T-helper 2 cell (primary cell): ENCODE data around the gene CDH2.

Experiments used
- DNase-seq, 5 experiments: peaks; one replicate each; pipeline versions ENCODE4 v3.0.0 to v3.0.0-alpha.2; 2012 to 2022

The CDH2 gene

DNA sequence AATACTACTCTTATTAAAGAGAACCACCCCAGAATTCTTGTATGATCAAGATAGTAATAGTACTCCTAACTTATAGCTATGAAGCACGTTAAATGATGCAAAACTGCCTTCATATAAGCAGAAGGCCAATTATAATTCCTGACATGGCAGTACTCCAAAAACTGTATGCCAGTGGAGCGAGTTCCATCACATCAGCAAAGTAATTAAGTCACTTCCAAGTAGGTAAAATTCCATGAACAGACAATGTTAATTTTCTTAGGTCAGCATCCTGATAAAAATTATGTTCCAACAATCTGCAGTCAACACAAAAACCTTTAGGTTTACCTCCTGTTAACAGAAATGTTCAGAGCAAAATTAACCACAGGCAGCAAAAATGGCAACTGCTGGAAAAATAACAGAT is 136.7 kb downstream of the CDH2 start:
- no peak for DNase-seq

DNA sequence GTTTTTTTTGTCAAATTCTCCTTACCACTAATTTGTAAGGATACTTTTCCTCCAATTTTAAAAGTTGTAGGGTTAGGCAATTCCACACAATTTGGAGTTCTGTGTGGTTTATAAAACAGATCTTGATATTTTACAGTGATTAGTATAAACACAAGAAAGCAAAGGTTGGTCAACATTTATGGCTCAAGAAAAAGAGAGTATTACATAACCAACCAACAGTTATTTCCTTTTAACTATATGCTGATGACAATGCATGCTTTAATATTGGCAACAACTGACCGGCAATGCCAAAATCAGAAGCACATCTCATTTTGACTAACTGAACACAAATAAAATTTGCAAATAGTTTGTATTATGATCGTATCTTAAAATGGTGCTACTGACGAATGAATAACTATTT is 137.2 kb downstream of the CDH2 start:
- DNase-seq = no peak

- no peak for DNase-seq
Observed at GRCh38 chr18:28039078-28039477, 137.9 kb downstream of the CDH2 start.

- no peak for DNase-seq
Observed at GRCh38 chr18:28036488-28036887, 140.4 kb downstream of the CDH2 start.

- DNase-seq = no peak
Observed at GRCh38 chr18:28034567-28034966, 142.4 kb downstream of the CDH2 start.

DNA sequence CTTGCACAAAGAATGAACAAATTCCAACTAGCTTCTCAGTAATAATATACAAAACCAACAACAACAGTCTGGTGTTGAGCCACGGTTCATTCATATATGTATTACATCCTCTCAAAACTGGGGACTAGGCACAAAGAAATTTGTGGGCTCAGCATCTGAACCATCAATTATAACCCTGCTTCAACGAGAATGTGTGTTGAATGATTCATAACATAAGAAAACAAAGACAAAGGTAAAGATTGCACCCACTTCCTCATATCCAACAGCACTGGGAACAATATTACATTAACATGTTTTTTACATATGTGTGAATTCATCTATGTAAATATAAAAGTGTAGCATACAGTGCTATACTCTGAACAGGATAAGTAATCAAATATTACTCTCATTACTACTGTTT is 144.8 kb downstream of the CDH2 start:
- no peak for DNase-seq

DNA sequence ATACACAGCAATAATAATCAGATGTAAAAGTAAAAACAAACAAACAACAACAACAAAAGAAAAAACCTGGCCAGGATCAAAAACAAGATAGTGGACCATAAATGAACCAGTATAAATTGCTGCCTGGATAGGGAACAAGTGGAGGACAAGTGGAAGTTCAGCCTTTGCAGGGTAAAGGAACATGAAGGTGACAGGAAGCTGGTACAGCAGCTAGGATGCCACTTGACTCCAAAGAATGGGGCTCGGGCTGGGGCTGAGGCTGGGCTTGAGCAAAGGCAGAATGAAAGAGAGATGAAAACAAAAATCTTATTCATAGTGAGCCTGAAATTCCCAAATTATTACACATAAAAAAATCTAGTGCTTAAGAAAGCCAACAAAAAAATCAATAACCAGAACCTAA is 146.5 kb downstream of the CDH2 start:
- DNase-seq = no peak

- DNase-seq = no peak
Observed at GRCh38 chr18:28027755-28028154, 149.2 kb downstream of the CDH2 start.

DNA sequence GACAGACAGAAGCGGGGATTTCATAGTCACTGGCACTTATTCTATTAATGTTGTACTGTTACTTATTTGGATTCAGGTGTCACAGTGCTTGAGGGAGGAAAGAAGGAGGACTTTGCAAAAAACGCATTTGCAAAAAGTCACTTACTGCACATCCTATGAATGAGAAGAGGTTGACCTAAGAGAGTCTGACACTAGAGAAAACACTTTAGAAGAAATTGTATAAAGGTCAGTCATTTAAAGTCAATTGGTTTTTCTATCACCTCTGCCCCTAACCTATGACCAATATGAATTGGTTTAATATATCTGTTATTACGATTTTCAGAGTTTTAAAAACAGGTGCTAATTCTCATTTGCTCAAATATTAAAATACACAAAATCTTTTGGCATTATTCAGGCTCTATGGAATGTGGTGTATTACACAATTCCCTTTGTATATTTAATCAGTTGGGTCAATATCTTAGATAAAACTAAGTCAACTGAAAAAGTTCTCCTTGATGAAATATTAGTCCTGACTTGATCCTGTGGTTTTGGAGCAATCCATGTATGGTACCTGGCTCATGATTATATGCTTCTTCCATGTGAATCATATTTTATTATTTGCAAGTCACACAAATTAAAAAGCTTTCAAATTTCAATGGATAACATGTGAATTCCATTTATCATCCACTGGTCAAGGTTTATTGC is 157.4 kb downstream of the CDH2 start:
- DNase-seq = no peak

- DNase-seq = no peak
Observed at GRCh38 chr18:28018351-28018750, 158.6 kb downstream of the CDH2 start.

DNA sequence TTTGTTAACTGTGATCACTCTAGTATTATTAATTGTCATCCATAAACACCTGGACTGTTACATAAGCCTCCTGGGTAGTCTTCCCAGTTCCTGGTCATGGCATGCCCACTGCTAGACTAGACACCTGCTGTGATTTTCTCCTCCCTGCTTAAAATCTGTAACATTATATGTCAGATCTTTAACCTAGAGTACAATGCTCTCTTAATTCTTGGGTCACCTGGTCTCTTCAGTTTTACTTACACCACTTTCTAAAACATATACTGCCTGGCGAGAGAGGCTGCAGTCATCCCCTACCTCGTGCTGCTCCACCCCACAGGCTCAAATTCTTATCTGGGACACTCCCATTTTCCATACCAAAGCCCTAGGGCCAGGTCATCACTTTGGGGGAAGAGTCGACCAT is 161.3 kb downstream of the CDH2 start:
- DNase-seq = no peak

DNA sequence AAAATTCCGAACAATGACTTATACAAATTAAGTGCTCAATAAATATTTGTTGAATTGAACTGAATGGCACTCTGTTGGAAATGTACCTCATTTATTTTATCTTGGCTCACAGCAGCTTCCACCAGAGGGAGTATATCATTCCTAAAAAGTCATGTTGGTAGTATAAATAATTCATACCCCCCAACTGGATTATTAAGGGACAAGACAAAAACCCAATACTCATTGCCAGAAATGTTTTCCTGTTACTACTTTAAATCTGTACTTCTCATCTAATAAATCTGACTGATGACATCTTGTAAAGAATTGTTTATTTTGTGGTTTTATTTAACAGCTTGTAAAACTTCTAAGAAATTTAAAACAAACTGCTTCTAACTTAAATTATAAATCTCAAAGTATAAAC is 163.9 kb downstream of the CDH2 start:
- DNase-seq = no peak

DNA sequence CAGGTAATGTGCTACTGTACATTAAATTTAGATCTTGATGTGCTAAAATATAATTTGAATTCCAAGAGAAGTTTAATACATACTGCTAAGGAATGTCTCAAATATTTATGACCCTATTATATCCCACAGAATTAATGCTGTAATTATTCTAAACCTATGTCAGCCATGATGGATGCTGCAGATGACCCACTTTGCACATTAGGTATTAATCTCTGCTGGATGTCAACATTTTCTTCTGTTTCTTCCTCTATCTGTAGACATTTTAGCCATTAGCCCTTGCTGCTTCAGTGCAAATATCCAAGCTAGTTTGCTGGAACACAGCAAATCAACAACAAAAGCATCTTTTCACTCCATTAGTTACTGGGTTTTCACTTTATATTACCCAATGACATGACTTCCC is 164.6 kb downstream of the CDH2 start:
- DNase-seq = no peak

- no peak for DNase-seq
Observed at GRCh38 chr18:28009589-28009988, 167.3 kb downstream of the CDH2 start.

GRCh38 chr18:28007841-28008240 is 169.1 kb downstream of the CDH2 start:
- DNase-seq = no peak

- no peak for DNase-seq
Observed at GRCh38 chr18:28005164-28005563, 171.8 kb downstream of the CDH2 start.

GRCh38 chr18:28004606-28005005 is 172.3 kb downstream of the CDH2 start:
- no peak for DNase-seq

- no peak for DNase-seq
Observed at GRCh38 chr18:28003451-28003850, 173.5 kb downstream of the CDH2 start.

DNA sequence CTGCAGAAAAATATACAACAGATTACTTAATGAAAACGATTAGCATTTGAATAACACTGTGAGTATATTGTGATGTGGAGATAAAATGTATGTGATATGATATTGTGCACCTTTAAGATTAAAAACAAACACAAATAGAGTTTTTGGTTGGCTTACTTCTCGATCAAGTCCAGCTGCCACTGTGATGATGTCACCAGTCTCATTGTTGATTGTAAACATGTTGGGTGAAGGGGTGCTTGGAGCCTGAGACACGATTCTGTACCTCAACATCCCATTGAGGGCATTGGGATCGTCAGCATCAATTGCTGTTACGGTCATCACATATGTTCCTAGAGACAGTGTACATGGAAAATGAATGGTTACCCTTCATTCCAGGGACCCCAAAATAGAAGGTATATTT is 174.1 kb downstream of the CDH2 start:
- DNase-seq = no peak

DNA sequence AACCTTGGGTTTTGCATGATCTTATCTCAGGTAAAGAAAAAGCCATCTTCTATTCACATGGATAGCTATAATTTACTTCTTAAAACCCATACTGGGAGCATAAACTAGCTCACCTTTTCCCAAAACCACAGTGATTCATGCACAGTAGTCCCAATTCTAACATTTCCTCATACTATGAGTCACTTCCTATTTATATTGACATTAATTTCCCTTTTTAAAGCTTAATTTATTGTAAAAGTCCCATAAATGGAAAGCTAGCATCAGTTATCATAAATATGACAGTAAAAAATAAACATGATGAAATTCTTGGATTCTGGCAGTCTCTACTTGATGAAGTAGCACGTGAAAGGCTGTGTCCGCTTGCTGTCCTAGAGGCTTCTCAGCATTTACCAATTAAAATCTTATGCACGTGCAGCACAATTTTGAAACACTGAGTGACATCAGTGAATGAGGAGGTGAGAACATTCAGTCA is 180.1 kb downstream of the CDH2 start:
- DNase-seq = no peak

DNA sequence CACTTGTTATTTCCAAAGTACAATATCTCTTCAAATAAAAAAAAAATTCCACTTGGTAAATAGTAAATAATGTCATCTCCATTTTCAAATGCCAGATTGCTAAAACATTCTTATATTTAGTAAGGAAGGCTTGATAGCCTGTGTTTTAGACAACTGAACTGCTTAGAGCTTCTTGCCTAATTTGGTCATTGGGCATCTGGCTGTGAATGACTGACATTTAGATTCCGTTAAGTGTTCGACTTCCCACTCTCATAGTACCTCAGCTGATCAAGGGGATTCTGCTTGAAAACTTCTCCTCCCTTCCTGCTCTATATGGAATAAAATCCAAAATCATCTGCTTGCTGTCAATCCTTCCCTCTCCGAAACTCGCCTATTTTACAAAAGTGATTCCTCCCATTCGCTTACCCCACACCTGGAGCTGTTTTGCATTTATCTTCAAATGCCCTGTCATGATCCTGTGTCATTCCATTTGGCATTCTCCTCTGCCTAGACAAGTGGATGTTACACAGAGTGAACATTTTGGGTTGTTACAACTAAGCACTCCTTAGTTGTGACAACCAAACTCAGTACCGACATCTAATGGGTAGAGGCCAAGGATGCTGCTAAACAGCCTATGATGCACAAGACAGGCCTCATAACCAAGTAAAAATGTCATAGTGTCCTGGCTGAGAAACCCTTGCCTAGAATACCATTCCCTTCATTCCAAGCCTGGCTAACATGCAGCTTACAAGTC is 181.0 kb downstream of the CDH2 start:
- no peak for DNase-seq

- no peak for DNase-seq
Observed at GRCh38 chr18:27994571-27994970, 182.4 kb downstream of the CDH2 start.

GRCh38 chr18:27991391-27991790 is 185.5 kb downstream of the CDH2 start:
- DNase-seq = no peak

DNA sequence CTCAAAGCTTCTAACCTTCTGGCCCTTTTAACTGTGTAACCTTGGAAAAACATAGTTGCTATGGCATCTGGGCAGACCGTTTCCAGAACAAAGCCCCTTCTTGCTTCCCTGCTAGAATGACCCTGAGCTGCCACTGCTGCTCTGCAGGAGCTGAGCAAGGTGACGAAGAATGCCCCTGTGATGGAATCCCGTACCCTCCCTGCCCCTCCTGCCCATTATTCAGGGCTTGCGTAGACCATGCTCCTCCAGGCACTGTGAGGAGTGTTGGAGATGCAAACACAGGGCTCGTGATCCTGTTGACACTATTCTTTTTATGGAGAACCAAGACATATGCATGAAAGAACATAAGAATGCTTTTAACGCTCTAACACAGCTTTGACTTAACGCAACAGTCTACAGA is 191.1 kb downstream of the CDH2 start:
- DNase-seq = no peak

- no peak for DNase-seq
Observed at GRCh38 chr18:27983780-27984179, 193.2 kb downstream of the CDH2 start.
